ENCODE measurements around the gene TNNC2. TPM values are rescaled to one million over a fixed set of nuclear protein-coding genes. Genes with fewer than 3 reads are reported as not detected.
A peak's percentile ranks its signal among the peaks of the same experiment; 100 is the strongest.
"Not testable (repeated sequence)": the region's sequence is repeated elsewhere in the genome, so short reads cannot be mapped to it uniquely, and the experiment has no call there.

Gene TNNC2
- total RNA-seq (1 to 10 TPM in 6 of 7 donors, not detected in 1; 1.9 to 3.7 (median 3.4) TPM), polyA plus RNA-seq (1 to 10 TPM; 1.5 to 3.6 TPM)
- long read RNA-seq, donor 1, partial matches to known transcripts: 0 of 1 reads
- long read RNA-seq, donor 1, other reads (novel, unspliced or antisense): 1 of 1 reads
- long read RNA-seq, donor 2: 0 reads
- long read RNA-seq, donor 3, partial matches to known transcripts: 6 of 9 reads
- long read RNA-seq, donor 3, other reads (novel, unspliced or antisense): 3 of 9 reads

- intact Hi-C loops (cut with DNase I): loop anchor here in 1 of 4 donors (10.0 kb wide), 1 partner anchor 138 kb away; no protein-coding TSS in a partner anchor
- no peak within 1 kb of the TSS for H3K4me3 ChIP-seq
- DNase-seq: no peak
- H3K36me3 ChIP-seq: no peaks in the 10 kb centered on the region
- 87 to 88% (median 88%) methylated on average over 8 of the region's 8 CpGs for WGBS, 3 donors
- no peaks in the 10 kb centered on the region for H3K9me3 ChIP-seq
- TF ChIP-seq POLR2A (IDR thresholded peaks at IDR 0.05) (no peak), EP300 (IDR thresholded peaks at IDR 0.05) (no peak)
- TF ChIP-seq, protein P1, sequence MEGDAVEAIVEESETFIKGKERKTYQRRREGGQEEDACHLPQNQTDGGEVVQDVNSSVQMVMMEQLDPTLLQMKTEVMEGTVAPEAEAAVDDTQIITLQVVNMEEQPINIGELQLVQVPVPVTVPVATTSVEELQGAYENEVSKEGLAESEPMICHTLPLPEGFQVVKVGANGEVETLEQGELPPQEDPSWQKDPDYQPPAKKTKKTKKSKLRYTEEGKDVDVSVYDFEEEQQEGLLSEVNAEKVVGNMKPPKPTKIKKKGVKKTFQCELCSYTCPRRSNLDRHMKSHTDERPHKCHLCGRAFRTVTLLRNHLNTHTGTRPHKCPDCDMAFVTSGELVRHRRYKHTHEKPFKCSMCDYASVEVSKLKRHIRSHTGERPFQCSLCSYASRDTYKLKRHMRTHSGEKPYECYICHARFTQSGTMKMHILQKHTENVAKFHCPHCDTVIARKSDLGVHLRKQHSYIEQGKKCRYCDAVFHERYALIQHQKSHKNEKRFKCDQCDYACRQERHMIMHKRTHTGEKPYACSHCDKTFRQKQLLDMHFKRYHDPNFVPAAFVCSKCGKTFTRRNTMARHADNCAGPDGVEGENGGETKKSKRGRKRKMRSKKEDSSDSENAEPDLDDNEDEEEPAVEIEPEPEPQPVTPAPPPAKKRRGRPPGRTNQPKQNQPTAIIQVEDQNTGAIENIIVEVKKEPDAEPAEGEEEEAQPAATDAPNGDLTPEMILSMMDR (IDR thresholded peaks at IDR 0.05): no peak
- no peaks in the 10 kb centered on the region for H3K27me3 ChIP-seq
- H3K4me1 ChIP-seq (ENCODE audit: insufficient read depth): peaks cover 16% of the 10 kb centered on the region
- peak within 1 kb of the TSS; percentile 49 to 82 for H3K27ac ChIP-seq
Measured at GRCh38 chr20:45827030-45827652, at the start of gene TNNC2. TNNC2 (minus strand) TSS chr20:45827312; CDS start chr20:45827248, 64 bp downstream.

DNA sequence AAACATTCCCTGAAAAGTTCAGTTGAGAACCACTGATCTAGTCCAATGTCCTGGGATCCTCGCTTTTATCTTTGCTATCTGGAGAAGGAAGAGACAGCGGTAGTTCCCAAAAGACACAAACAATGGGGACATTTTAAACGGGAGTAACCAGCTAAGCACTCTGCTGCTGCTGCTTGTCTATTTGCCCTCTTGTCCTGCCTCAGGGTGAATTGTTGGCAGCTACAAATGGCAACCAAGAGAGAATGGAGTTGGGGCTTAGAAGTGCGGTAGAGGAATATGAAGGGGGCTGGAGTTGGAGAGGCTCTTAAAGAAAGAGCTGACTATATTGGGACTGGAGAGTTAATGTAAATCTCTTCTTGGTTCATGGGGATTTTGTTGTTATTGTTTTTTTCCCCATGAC is 47.5 kb upstream of the TNNC2 start:
- no peak overlapping the region for H3K27ac ChIP-seq
- H3K4me3 ChIP-seq: no peak overlapping the region
- 75 to 83% (median 83%) methylated on average over 4 of the region's 4 CpGs for WGBS, 3 donors
- TF ChIP-seq POLR2A (IDR thresholded peaks at IDR 0.05) (no peak), EP300 (IDR thresholded peaks at IDR 0.05) (no peak)
- TF ChIP-seq, protein P1 (IDR thresholded peaks at IDR 0.05): no peak
- peak in 1 of 5 donors; percentile 1 for DNase-seq
- H3K27me3 ChIP-seq: no peaks in the 10 kb centered on the region
- no peaks in the 10 kb centered on the region for H3K4me1 ChIP-seq (ENCODE audit: insufficient read depth)
- intact Hi-C loops (cut with DNase I): no loop called here
- no peaks in the 10 kb centered on the region for H3K36me3 ChIP-seq
- no peaks in the 10 kb centered on the region for H3K9me3 ChIP-seq

DNA sequence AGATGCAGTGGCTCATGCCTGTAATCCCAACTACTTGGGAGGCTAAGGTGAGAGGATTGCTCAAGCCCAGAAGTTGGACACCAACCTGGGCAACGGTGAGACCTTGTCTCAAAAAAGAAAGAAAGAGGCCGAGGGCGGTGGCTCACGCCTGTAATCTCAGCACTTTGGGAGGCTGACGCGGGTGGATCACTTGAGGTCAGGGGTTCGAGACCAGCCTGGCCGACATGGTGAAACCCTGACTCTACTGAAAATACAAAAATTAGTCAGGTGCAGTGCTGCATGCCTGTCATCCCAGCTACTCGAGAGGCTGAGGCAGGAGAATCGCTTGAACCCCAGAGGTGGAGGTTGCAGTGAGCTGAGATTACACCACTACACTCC is 47.0 kb upstream of the TNNC2 start:
- H3K27ac ChIP-seq; H3K4me3 ChIP-seq; H3K27me3 ChIP-seq; H3K4me1 ChIP-seq (ENCODE audit: insufficient read depth); H3K36me3 ChIP-seq; intact Hi-C loops (cut with DNase I); H3K9me3 ChIP-seq: not testable (repeated sequence)
- 92 to 94% (median 93%) methylated on average over 10 of the region's 10 CpGs for WGBS, 3 donors
- peak in 1 of 5 donors; percentile 9 for DNase-seq

GRCh38 chr20:45873409-45874103 is 46.4 kb upstream of the TNNC2 start:
- H3K27me3 ChIP-seq: no peaks in the 10 kb centered on the region
- H3K4me3 ChIP-seq: no peak overlapping the region

More at GRCh38 chr20:45873409-45874103, 46.4 kb upstream of the TNNC2 start:
- Histone ChIP-seq H3K9me3 (no peaks in the 10 kb centered on the region), H3K4me1 (ENCODE audit: insufficient read depth) (no peaks in the 10 kb centered on the region), H3K27ac (no peak overlapping the region), H3K36me3 (no peaks in the 10 kb centered on the region)
- intact Hi-C loops (cut with DNase I): no loop called here
- DNase-seq: no peak
- WGBS, 3 donors: 29 to 52% (median 51%) methylated on average over 1 of the region's 1 CpG
- TF ChIP-seq EP300 (IDR thresholded peaks at IDR 0.05) (no peak), POLR2A (IDR thresholded peaks at IDR 0.05) (no peak)
- TF ChIP-seq, protein P1 (IDR thresholded peaks at IDR 0.05): no peak
